ENCODE measurements around the gene VPS54. TPM values are rescaled to one million over a fixed set of nuclear protein-coding genes. Genes with fewer than 3 reads are reported as not detected.

Gene VPS54
- total RNA-seq, 1 donor from 2014 or later, result 4.6 TPM

DNA sequence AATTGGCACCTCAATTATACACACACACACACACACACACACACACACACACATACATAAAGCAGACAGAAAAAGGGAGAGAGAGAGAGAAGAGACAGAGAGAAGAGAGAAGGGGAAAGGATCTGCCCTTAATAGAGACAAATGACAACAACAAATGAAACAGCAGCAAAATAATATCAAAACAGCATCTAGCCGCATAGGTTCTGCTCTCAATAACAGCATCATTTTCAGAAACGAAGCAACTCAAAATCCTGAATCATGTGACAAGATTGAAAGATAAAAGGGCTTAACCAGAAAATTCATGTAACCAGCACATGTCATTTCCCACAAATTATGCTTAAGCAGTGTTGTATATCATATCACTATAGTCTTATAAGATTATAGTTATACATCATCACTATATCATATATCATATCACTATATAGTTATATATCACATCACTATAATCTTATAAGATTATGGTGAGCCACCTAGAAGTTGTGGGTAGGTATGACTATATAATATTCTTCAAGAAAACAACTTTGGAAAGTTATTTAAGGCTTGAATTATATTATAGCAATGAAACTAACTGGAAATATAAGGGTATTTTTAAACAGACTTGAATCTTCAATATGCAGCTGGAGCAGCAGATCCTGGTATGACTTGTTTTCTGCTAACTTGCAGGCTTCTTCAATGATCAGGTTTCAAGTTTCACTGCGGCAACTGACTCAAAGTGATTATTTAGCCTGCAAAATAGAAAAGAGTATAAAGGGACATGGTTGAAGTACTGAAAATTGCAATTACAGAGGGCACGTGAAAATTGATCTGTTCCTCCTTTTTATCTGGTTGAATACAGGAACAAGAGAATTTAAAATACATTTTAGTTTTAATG is 16.1 kb upstream of the VPS54 start:
- H3K27ac ChIP-seq, result no peak overlapping the region
- TF ChIP-seq, protein P1, sequence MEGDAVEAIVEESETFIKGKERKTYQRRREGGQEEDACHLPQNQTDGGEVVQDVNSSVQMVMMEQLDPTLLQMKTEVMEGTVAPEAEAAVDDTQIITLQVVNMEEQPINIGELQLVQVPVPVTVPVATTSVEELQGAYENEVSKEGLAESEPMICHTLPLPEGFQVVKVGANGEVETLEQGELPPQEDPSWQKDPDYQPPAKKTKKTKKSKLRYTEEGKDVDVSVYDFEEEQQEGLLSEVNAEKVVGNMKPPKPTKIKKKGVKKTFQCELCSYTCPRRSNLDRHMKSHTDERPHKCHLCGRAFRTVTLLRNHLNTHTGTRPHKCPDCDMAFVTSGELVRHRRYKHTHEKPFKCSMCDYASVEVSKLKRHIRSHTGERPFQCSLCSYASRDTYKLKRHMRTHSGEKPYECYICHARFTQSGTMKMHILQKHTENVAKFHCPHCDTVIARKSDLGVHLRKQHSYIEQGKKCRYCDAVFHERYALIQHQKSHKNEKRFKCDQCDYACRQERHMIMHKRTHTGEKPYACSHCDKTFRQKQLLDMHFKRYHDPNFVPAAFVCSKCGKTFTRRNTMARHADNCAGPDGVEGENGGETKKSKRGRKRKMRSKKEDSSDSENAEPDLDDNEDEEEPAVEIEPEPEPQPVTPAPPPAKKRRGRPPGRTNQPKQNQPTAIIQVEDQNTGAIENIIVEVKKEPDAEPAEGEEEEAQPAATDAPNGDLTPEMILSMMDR (IDR thresholded peaks at IDR 0.05), result no peak
- H3K9me3 ChIP-seq, result no peaks in the 10 kb centered on the region
- no peak overlapping the region for H3K4me3 ChIP-seq
- intact Hi-C loops (cut with DNase I), result no loop called here
- no peaks in the 10 kb centered on the region for H3K27me3 ChIP-seq
- DNase-seq (ENCODE audit: low spot score in 2 of 2), result no peak
- no peaks in the 10 kb centered on the region for H3K36me3 ChIP-seq
- no peaks in the 10 kb centered on the region for H3K4me1 ChIP-seq

DNA sequence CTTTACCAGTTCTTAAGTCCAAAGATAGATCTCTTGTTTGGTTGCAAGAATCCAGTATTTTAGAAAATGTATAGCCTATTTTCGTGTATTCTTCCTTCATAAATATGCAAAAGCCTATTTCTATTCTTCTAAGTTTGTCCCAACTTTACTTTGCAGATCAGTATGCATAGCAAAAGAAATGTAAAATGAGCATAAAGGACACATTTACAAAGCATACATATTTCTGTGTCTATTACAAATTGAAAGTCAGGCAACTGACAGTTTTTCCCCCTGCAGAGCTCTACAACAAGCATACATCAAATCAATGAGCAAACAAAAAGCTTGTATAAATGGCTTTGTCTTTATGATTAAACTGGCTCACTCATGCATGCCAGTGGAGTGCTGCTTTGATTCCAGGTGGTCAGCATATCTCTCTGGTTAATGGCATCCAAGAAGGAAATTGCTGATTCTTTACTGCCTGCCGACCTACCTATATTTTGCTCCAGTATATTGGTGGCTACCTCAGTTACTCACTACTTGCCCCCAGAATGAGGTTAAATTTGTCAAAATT is 10.0 kb upstream of the VPS54 start:
- H3K4me3 ChIP-seq, result no peak overlapping the region
- H3K4me1 ChIP-seq, result no peaks in the 10 kb centered on the region
- TF ChIP-seq, protein P1 (IDR thresholded peaks at IDR 0.05), result no peak
- intact Hi-C loops (cut with DNase I), result loop anchor here (10.0 kb wide), 1 partner anchor 846 kb away; no protein-coding TSS in a partner anchor
- H3K27ac ChIP-seq, result no peak overlapping the region
- H3K27me3 ChIP-seq, result no peaks in the 10 kb centered on the region
- H3K9me3 ChIP-seq, result no peaks in the 10 kb centered on the region
- no peaks in the 10 kb centered on the region for H3K36me3 ChIP-seq
- no peak for DNase-seq (ENCODE audit: low spot score in 2 of 2)

DNA sequence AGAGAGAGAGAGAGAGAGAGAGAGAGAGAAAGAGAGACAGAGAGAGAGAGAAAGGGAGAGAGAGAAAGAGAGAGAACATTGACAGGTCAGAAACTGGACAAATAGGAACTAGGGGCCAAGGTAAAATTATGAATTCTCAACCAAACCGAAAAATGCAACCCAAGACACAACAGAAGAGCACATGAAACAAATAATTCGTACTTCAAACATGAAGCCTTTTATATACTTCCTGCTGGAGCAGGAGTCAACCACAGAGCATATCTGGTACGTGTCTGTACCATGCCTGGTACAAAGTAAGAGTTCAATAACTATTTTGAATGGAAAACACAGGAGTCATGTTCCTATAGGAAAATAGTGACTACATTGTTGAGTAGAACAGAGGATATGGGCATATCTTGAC is 6.5 kb upstream of the VPS54 start:
- no peak for DNase-seq (ENCODE audit: low spot score in 2 of 2)
- H3K4me1 ChIP-seq, result no peaks in the 10 kb centered on the region
- H3K4me3 ChIP-seq, result no peak overlapping the region
- intact Hi-C loops (cut with DNase I), result loop anchor here (10.0 kb wide), 1 partner anchor 849 kb away; no protein-coding TSS in a partner anchor
- no peak overlapping the region for H3K27ac ChIP-seq
- no peaks in the 10 kb centered on the region for H3K9me3 ChIP-seq
- TF ChIP-seq, protein P1 (IDR thresholded peaks at IDR 0.05), result no peak
- no peaks in the 10 kb centered on the region for H3K36me3 ChIP-seq
- H3K27me3 ChIP-seq, result no peaks in the 10 kb centered on the region

DNA sequence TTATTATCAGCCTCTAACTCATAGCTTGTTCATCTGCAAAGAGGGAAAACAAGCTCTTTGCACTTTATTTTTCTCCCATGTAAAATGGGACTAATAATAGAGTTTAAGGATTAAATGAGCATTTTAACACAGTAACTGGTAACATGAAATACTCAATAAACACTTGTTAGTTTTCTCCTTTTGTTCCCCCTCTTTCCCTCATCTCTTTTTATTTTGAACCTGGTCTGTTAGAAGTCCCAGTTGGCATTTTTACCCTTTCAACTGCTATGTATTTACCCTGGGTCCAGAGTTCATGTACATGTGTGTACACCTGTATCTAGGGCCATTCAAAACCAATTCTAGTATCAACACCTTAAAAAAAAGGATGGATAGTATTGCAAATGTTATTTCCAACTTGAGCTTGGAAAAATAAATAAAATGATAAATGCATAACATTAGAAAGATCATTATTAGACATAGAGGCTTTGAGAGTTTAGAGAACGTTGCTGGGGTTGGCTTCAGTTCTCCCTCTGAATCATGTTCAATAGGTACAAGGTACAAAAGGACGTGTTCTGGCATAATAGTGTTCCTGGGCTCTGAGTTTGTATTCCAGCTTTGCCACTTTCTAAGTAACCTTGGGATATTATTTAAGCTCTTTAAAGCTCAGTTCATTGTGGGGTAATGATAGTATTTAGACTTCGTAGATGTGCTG is 5.2 kb upstream of the VPS54 start:
- H3K4me1 ChIP-seq, result peaks cover 2 to 6% of the 10 kb centered on the region in 2 donors
- H3K27me3 ChIP-seq, result no peaks in the 10 kb centered on the region

More for the DNA sequence above, 5.2 kb upstream of the VPS54 start:
- no peak for DNase-seq (ENCODE audit: low spot score in 2 of 2)
- no peaks in the 10 kb centered on the region for H3K36me3 ChIP-seq
- no peak overlapping the region for H3K27ac ChIP-seq
- intact Hi-C loops (cut with DNase I), result loop anchor here (10.0 kb wide), 1 partner anchor 850 kb away; no protein-coding TSS in a partner anchor
- no peaks in the 10 kb centered on the region for H3K9me3 ChIP-seq
- TF ChIP-seq, protein P1 (IDR thresholded peaks at IDR 0.05), result no peak
- no peak overlapping the region for H3K4me3 ChIP-seq
